ENCODE measurements around the gene EIF3L.

EIF3L gene

GRCh38 chr22:37894939-37895670 lies 45.9 kb downstream of the EIF3L start:
- H3K4me1 ChIP-seq (ENCODE audit: control insufficient read depth, insufficient read depth, low read length): peaks cover 29% of the 10 kb centered on the region
- peaks cover 16% of the 10 kb centered on the region for H3K36me3 ChIP-seq (ENCODE audit: control insufficient read depth, insufficient read depth, low read length)
- no peak overlapping the region for H3K4me3 ChIP-seq (ENCODE audit: low read depth, low read length)
- no peaks in the 10 kb centered on the region for H3K27me3 ChIP-seq (ENCODE audit: control insufficient read depth, insufficient read depth, low read length)
- H3K9me3 ChIP-seq (ENCODE audit: control insufficient read depth, insufficient read depth, low read length): no peaks in the 10 kb centered on the region
- H3K9ac ChIP-seq (ENCODE audit: low read depth, low read length): no peak overlapping the region
- peak overlapping the region; percentile 83 for H3K27ac ChIP-seq (ENCODE audit: low read depth, low read length)

GRCh38 chr22:37896181-37896592 lies 47.0 kb downstream of the EIF3L start:
- Histone ChIP-seq H3K4me3 (ENCODE audit: low read depth, low read length) (no peak overlapping the region), H3K36me3 (ENCODE audit: control insufficient read depth, insufficient read depth, low read length) (peaks cover 10% of the 10 kb centered on the region), H3K9me3 (ENCODE audit: control insufficient read depth, insufficient read depth, low read length) (no peaks in the 10 kb centered on the region), H3K27me3 (ENCODE audit: control insufficient read depth, insufficient read depth, low read length) (no peaks in the 10 kb centered on the region), H3K4me1 (ENCODE audit: control insufficient read depth, insufficient read depth, low read length) (peaks cover 29% of the 10 kb centered on the region), H3K27ac (ENCODE audit: low read depth, low read length) (peak overlapping the region; percentile 68), H3K9ac (ENCODE audit: low read depth, low read length) (no peak overlapping the region)

DNA sequence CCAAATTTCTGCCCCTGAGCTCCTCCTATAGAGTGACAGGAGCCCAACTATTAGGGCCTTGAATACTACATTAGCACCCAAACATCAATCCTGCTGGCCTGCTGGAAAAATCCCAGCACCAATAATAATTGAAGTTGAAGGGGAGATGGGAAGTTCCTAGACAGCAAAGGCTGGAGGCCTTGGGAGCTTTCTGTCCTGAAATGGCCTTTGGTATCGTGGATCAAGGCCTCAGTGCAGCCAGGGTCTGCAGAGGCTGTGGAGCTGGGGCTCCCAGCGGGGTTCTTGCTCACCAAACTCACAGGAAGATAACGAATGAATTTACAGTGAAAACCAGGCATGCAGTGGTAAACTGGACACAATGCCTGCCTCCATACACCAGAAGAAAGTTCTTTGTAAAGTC lies 47.7 kb downstream of the EIF3L start:
- H3K27ac ChIP-seq (ENCODE audit: low read depth, low read length): peak overlapping the region; percentile 68
- H3K9ac ChIP-seq (ENCODE audit: low read depth, low read length): no peak overlapping the region
- peaks cover 29% of the 10 kb centered on the region for H3K4me1 ChIP-seq (ENCODE audit: control insufficient read depth, insufficient read depth, low read length)
- H3K36me3 ChIP-seq (ENCODE audit: control insufficient read depth, insufficient read depth, low read length): peaks cover 2% of the 10 kb centered on the region
- H3K27me3 ChIP-seq (ENCODE audit: control insufficient read depth, insufficient read depth, low read length): no peaks in the 10 kb centered on the region
- H3K4me3 ChIP-seq (ENCODE audit: low read depth, low read length): no peak overlapping the region
- no peaks in the 10 kb centered on the region for H3K9me3 ChIP-seq (ENCODE audit: control insufficient read depth, insufficient read depth, low read length)

DNA sequence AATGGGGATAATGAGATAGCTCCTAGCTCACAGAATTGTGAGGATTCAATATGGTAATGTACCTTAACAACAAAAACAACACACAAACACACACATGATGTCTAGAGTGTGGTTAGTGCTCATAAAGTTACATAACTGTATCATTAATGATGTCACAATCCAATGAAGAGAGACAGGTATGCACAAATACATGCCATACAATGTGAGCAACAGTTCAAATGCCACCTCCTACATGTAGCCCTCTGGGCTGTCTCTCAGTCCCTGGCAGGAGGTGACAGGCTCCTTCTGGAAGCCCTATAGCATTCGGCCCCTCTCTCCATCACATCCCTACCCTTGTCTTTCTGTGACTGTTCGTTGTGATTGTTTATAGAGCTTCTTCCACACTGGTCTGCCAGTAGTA lies 48.6 kb downstream of the EIF3L start:
- Histone ChIP-seq H3K36me3 (ENCODE audit: control insufficient read depth, insufficient read depth, low read length) (no peaks in the 10 kb centered on the region), H3K4me3 (ENCODE audit: low read depth, low read length) (no peak overlapping the region), H3K9ac (ENCODE audit: low read depth, low read length) (no peak overlapping the region), H3K27ac (ENCODE audit: low read depth, low read length) (no peak overlapping the region), H3K4me1 (ENCODE audit: control insufficient read depth, insufficient read depth, low read length) (peaks cover 29% of the 10 kb centered on the region), H3K9me3 (ENCODE audit: control insufficient read depth, insufficient read depth, low read length) (no peaks in the 10 kb centered on the region), H3K27me3 (ENCODE audit: control insufficient read depth, insufficient read depth, low read length) (no peaks in the 10 kb centered on the region)

DNA sequence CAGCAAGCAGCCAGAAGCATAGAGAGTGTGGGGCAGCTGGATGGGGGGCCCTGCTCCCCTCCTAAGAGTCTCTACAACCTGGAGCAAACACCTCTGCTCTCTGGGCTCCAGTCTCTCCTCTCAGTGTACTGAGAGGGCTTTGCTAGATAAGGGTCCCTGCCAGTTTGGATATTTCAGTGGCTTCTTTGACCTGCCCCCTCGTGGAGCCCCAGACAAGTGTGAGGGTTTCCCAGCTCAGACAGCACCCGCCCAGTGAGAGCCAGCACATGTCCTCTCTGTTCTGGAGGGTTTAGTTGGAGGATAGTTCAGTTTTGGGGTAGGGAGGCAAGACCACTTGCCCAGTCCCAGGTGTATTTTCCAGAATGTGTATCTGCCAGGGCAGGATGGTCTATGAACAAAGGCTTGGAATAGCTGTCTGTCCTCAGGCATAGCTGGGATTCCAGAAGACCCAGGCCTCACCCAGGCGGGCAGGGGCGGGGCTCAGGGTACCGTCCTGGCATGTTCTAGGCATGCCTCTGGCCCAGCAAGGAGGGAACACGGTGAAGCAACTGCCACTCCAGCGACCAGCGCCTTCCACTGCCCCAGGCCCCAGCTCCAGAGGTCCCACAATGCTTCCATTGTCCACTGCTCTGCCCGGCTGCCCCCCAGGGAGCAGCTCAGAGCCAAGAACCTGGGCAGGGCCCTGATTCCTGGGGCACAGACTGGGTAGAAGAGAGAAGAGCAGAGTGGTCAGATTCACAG lies 49.4 kb downstream of the EIF3L start:
- Histone ChIP-seq H3K27me3 (ENCODE audit: control insufficient read depth, insufficient read depth, low read length) (no peaks in the 10 kb centered on the region), H3K36me3 (ENCODE audit: control insufficient read depth, insufficient read depth, low read length) (no peaks in the 10 kb centered on the region), H3K27ac (ENCODE audit: low read depth, low read length) (no peak overlapping the region), H3K4me3 (ENCODE audit: low read depth, low read length) (no peak overlapping the region), H3K4me1 (ENCODE audit: control insufficient read depth, insufficient read depth, low read length) (peaks cover 29% of the 10 kb centered on the region), H3K9ac (ENCODE audit: low read depth, low read length) (0 out of 2 replicates have a peak overlapping the region, but pooled peaks have one; percentile 3), H3K9me3 (ENCODE audit: control insufficient read depth, insufficient read depth, low read length) (no peaks in the 10 kb centered on the region)

DNA sequence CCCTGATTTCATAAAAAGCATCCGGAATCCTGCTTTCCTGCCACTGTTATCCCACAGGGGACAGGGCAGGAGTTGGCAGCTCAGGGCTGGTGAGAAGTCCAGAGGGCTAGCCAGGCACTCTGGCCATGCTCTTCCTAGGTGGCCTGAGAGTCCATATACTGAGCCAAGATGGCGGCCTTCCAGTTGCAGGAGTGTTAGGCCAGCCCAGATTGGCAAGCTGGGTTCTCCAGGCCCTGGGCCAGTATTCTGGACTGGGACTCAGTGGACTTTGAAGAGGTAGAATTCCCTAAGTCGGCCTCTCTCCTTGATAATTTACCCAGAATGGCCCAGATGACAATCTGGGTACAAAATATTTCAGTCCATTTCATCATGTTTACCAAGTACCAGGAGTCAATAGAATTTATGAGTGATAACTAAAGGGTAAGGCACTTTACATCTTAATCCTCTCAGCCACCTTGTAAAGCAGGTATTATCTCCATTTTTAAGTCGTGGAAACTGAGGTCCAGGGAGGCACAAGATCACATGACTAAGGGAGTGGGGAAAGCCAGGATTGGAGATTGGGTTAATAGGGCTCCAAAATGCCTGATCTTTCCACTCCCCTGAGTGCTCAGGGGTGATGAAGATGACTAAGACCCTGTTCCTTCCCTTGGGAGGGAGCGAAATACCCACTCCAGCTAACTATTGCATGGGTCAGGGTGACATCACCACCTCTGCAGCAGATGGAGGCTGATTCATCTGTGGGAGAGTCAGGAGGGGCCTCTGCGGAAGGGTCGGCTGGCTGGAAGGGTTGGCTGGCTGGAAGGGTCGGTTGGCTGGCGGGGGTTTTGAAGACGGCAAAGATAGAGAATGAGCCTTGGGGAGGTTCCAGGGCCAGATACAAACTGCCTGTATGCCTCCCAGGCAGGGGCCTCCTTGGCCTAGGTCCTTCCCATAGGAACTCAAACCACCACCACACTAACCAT lies 55.6 kb downstream of the EIF3L start:
- peak overlapping the region; percentile 83 for H3K27ac ChIP-seq (ENCODE audit: low read depth, low read length)
- H3K4me1 ChIP-seq (ENCODE audit: control insufficient read depth, insufficient read depth, low read length): peaks cover 17% of the 10 kb centered on the region
- no peaks in the 10 kb centered on the region for H3K36me3 ChIP-seq (ENCODE audit: control insufficient read depth, insufficient read depth, low read length)
- H3K4me3 ChIP-seq (ENCODE audit: low read depth, low read length): peak overlapping the region; percentile 72
- no peaks in the 10 kb centered on the region for H3K27me3 ChIP-seq (ENCODE audit: control insufficient read depth, insufficient read depth, low read length)
- H3K9ac ChIP-seq (ENCODE audit: low read depth, low read length): peak overlapping the region; percentile 72; the same call in 1 of the 2 replicates
- H3K9me3 ChIP-seq (ENCODE audit: control insufficient read depth, insufficient read depth, low read length): no peaks in the 10 kb centered on the region

DNA sequence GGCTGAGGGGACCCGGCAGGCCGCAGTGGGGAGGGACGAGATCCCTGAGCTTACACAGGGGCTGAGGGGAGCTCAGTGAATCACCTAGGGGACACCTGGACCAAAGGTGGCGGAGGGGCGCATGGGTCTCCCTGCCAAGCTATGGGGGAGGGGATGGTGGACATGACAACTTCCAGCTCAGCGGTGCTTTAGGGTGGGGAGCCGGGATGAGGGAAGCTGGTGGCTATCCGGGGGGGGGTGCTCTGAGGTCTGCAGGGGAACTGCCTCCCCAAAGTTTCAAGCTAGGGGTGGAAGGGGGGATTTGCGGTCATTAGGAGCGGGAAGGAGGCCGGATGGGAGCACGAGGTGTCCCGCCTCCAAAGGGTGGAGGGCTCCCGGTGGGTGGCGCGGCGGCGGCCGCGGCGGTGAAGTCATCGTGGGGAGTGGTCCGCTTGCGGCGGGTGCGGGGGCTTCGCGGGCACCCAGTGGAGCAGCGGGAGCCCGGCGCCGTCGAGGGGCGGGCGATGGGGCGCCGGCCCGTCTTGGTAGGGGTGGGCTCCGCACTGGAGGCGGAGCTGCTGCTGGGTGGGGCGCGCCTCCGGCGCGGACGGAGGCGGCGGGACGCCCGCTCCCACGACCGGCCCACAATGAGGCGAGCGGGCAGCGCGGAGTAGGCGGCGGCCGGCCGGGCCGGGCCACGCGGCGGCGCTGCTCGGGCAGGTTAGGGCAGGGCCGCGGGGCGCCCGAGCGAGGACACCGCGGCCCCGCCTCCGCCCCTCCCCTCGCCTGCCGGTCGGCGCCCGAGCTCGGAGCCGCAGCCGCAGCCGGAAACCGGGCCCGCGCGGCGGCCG lies 56.5 kb downstream of the EIF3L start, which contains the start of gene MICALL1:
Gene MICALL1 (plus strand): TSS at position 764 of the 830 bp plus-strand sequence. CDS start 126 bp downstream, outside the sequence.
- Histone ChIP-seq H3K4me1 (ENCODE audit: control insufficient read depth, insufficient read depth, low read length) (peaks cover 26% of the 10 kb centered on the region), H3K4me3 (ENCODE audit: low read depth, low read length) (peak within 1 kb of the TSS; percentile 72), H3K27ac (ENCODE audit: low read depth, low read length) (peak within 1 kb of the TSS; percentile 83), H3K36me3 (ENCODE audit: control insufficient read depth, insufficient read depth, low read length) (no peaks in the 10 kb centered on the region), H3K9me3 (ENCODE audit: control insufficient read depth, insufficient read depth, low read length) (no peaks in the 10 kb centered on the region), H3K27me3 (ENCODE audit: control insufficient read depth, insufficient read depth, low read length) (no peaks in the 10 kb centered on the region), H3K9ac (ENCODE audit: low read depth, low read length) (peak within 1 kb of the TSS; percentile 74; the same call in 1 of the 2 replicates)

DNA sequence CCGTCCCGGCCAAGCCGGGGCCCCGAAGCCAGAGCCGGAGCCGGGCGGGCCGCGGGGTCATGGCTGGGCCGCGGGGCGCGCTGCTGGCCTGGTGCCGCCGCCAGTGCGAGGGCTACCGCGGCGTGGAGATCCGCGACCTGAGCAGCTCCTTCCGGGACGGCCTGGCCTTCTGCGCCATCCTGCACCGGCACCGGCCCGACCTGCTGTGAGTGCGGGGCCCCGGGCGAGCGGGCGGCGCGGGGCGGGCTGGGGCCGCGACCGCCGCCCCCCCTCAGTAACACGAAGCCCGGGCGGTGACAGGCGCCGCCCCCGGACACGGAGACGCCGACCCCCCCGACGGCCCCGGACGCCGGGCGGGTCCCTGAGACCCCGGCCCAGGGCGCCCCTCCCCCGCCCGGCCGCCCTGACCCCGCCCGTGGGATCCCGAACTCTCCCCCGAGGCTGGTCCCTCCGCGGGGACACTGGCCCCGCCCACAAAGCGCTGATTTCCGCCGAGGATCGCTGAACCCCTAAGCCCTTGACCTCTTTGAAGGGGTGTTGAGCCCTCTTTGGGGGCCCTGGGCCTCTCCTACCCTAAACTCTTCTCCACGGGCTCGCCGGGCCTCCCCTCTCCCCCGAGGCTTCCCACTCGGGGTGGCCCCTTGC lies 57.3 kb downstream of the EIF3L start:
- Histone ChIP-seq H3K9ac (ENCODE audit: low read depth, low read length) (peak overlapping the region; percentile 74; the same call in 1 of the 2 replicates), H3K27me3 (ENCODE audit: control insufficient read depth, insufficient read depth, low read length) (no peaks in the 10 kb centered on the region), H3K4me3 (ENCODE audit: low read depth, low read length) (peak overlapping the region; percentile 72), H3K4me1 (ENCODE audit: control insufficient read depth, insufficient read depth, low read length) (peaks cover 33% of the 10 kb centered on the region), H3K27ac (ENCODE audit: low read depth, low read length) (peak overlapping the region; percentile 47), H3K36me3 (ENCODE audit: control insufficient read depth, insufficient read depth, low read length) (no peaks in the 10 kb centered on the region), H3K9me3 (ENCODE audit: control insufficient read depth, insufficient read depth, low read length) (no peaks in the 10 kb centered on the region)

DNA sequence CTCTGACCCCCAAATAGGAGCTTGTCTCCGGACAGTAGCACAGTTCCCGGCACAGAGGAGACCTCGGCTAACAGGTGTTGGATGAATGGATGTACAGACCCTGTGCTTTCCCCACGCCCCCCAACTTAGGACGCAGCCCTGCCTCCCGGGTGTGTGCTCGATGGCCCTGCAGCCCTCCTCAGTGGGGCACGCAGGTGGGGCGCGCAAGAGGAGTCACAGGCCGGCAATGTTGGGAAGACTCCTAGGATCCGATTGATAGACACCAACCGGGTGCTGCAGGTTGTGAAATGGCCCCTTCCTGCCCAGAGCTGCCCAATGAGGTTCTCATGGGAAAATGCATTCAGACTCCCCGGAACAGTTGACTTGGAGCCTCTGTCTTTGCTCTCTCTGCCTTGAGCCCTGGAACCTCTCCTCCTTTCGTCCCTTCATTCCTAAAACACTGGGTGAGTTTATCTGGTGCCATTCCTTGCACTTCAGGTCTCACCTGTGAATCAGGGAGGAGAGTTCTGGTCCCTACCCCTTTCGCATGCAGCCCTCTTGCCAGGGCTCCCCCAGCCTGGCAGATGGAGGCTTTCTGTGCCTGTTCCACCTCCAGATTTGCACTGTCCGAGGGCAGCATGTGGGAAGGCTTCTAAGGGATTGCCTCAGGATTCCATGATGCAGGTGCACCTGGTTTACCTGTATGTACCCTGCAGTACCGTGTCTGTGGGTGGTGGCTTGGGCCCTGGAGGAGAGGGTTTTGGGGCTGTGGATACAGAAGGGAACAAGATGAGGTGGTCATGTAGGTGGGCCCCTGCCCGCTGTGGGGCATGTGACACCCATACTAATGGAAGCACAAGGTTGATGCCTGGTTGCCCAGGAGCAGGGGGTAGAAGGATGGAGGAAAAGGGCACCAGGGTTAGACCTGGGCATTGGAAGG lies 58.1 kb downstream of the EIF3L start:
- Histone ChIP-seq H3K4me3 (ENCODE audit: low read depth, low read length) (peak overlapping the region; percentile 72), H3K27me3 (ENCODE audit: control insufficient read depth, insufficient read depth, low read length) (no peaks in the 10 kb centered on the region), H3K4me1 (ENCODE audit: control insufficient read depth, insufficient read depth, low read length) (peaks cover 38% of the 10 kb centered on the region), H3K9ac (ENCODE audit: low read depth, low read length) (0 out of 2 replicates have a peak overlapping the region, but pooled peaks have one; percentile 24), H3K9me3 (ENCODE audit: control insufficient read depth, insufficient read depth, low read length) (no peaks in the 10 kb centered on the region), H3K36me3 (ENCODE audit: control insufficient read depth, insufficient read depth, low read length) (peaks cover 1% of the 10 kb centered on the region; the same call in 1 of the 2 replicates), H3K27ac (ENCODE audit: low read depth, low read length) (no peak overlapping the region)
